GM19324 (cell line): ENCODE data around the gene C20orf141.
"Not testable (repeated sequence)": the region's sequence is repeated elsewhere in the genome, so short reads cannot be mapped to it uniquely, and the experiment has no call there.

Experiments used
- ATAC-seq: cut with Tn5 transposase; IDR thresholded peaks from one replicate; pipeline ENCODE4 v1.9.1; 2021; ENCODE audit warnings: mild to moderate bottlenecking, moderate library complexity; ENCODE audit not compliant: unreplicated experiment, low FRiP score

Gene C20orf141

DNA sequence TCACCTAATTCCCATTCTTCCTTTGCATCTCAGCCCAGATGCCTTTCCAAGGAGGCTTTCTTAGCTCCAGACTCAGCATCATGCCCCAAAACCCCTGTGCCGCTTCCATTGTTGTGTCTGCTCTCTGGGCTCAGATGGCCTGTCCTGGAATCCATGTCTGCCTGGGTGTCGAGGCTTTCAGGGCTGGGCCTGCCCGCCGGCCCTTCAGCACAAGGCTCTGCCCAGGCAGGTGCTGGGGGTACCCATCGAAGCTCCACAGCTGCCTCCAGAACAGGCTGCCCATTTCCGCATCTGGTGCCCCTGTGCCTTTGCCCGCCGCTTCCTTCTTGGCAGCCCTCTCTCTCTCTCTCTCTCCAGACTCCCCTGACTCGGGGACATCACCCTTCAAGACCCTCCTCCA, 15.5 kb upstream of the C20orf141 start:
- no peak for ATAC-seq

DNA sequence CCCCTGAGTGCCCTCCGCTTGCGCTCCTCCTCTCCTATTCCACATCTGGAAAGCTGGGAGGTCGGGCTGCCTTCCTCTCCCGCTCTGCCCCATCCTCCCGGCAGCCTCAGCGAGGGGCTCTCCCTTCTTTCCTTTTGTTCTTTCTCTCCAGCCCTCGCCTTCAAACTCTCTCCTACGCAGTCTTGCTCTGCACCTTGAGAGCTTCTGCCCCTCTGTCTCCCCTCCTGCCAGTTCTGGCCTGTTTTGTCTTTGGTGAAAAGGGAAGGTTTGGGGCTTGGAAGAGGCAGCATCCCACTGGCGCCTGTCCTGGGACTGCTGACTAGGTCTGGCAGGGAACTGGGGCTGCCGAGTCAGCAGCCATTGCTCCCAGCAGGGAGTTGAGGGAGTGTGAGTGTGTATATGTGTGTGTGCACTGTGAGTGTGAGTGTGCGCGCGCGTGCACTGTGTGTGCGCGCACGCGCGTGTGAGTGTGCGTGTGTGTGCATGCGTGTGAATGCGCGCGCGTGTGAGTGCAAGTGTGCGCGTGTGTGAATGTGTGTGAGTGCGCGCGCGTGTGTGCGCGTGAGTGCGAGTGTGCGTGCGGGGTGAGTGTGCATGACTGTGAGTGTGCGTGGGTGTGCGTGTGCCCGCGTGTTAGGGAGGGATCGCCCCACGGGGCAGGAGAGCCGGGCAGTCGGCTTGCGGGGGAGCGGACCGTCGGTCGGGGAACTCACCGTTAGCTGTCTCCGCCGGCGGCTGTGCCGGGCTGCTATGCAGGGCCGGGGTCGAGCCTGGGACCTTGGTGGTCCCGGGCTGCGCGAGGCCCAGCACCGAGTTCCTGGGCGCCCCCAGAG, 14.9 kb upstream of the C20orf141 start:
- peak; percentile 21 for ATAC-seq

DNA sequence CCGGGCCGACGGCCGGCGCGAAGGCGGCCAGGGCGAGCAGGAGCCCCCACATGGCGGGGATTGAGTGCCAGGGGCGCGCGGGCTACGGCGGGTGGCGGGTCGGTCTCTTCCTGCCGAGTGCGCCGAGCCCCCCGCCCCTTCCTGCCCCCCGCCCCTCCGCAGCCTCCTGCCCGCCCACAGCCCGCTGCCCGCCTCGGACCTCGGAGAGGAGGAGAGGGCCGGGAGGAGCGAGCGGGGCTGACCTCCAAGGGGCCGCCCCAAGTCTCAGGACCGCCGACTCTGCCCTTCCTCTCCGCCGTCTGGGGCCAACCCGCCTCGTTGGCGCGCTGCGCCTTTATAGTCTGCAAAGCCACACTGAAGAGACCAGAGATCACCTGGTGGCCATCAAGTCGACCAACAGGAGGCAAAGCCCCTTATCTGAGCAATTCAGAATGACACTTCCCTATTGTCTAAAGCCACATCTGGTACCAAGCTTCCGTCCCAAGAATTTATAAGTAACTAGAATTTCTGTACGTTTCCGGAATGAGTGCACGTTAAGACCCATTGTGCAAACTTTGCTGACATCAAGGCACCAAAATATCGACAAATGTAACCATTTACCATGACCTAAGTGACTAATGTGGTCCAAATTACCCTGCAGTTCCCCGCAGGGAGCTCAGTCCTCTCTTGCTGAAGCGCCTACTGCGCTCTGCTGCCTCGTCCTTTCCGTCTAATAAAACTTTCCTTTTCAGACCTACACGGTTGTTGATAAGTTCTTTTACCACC, 14.1 kb upstream of the C20orf141 start, which contains the start of gene CPXM1:
TSS of gene CPXM1 (minus strand) at position 107 of the 765 bp plus-strand sequence. CDS start at position 52, 55 bp downstream.
- ATAC-seq = peak; percentile 42

DNA sequence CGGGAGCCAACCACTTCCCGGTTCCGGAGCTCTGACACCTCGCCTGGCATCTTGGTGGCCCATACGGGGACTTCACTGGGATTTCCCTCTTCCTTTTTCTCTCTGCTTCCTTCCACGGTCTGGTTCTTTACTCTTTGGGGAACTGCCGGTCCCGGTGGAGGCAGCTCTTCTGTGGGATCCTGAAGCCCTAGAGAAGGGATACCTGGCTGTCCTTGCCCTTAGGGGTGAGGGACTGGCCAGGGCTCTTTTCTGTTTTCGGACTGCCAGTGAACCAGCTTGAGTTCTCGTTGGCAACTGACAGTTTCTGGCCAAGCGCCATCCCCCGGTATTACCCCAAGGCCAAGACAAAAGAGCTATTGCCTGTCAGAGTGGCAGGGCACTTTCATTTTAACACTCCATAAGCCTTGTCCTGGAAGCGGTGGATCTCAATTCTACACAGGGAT, 13.5 kb upstream of the C20orf141 start:
- no peak for ATAC-seq

DNA sequence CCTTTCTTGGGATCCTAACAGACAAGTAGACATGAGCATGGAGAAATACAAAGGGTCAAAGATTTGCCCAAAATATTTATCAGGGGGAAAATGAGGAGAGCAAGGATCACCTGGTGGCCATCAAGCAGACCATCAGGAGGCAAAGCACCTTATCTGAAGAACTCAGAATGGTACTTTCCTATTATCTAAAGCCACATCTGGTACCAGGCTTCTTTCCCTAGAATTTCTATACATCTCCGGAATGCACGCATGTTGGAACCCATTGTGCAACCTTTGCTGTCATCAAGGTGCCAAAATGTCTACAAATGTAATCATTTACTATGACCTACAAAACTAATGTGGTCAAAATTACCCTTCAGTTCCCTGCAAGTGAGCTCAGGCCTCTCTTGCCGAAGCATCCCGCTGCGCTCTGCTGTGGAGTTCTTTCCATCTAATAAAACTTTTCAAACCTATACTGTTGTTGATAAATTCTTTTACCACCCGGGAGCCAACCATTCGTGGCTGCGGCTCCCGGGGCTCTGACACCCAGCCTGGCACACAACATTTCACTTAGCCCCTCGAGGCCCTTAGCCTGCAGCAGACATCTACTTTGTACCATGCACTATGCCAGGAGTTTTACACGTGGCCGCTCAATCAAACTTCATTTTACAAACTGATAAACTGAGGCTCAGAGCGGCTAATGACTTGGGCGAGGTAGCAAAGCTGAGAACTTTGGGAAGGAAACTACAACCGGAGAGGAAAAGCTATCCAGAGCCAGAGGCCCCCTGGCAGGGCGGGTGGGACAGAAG, 10.6 kb upstream of the C20orf141 start:
- ATAC-seq = no peak

DNA sequence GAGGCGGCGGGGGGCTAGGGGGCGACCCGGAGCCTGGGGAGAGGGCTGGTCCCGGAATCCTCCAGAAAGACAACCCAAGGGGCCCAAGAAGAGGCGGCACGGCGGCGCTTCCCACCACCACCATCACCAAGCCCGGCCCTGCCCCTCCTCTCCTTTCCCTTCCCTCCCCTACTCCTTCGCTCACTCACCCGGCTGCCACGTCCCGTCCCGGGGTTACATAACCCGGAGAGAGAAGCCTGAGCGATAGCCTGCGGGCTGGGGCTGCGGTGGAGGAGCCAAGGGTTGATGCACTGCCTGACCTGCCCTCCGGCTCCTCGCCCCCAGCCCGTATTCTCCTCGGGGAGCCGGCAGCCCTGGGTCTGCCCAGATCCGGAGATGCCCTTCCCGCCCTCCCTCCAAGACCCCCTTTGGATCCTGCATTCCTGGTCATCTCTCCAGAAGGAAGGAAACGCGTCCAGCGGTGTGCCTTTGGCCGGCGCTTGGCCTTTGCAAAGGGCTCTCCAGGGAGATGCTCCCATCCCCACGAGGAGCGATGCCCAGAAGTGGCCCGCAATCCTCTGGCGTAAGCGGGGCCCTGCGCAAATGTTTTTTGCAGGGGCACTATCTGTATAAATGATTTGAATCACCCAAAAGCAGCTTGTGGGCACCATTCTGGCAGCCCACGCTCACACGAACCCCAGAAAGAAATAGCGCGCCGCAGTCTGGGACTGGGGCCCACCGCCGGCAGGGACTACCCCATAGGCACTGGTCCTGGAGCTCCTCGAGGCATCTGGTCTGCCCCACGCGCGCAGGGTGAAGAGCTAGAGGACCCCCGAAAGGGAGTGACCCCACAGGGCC, 9.7 kb upstream of the C20orf141 start:
- ATAC-seq = no peak

DNA sequence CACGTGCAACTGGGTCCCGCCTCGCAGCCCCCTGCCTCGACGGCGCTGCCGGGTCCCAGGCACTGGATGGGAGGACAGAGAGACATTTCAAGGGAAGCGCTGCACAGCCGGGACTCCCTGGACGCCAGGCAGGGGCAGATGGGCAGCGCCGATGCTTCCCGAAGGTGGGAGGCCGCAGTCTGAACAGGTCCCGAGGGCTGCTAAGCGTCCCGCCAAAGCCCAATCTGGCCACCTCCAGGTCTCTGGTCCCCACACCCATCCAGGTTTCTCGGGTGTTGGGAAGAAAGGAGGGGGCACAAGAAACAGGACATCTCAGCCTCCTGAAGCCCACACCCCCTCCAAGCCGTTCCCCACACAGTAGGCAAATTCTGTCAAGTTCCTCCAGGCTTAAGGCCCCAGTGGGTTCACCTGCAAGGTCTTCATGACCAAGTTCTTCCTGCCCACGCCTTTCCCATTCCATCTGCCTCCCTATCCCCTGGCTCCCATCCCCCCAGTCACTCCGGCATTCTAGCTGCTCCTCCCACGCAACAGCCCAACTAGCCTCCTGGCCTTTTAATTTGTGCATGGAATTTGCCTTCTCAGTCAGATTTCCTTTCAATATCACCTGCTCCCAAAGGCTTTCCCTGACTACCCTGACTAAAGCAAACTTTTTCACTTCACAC, 9.0 kb upstream of the C20orf141 start:
- no peak for ATAC-seq

DNA sequence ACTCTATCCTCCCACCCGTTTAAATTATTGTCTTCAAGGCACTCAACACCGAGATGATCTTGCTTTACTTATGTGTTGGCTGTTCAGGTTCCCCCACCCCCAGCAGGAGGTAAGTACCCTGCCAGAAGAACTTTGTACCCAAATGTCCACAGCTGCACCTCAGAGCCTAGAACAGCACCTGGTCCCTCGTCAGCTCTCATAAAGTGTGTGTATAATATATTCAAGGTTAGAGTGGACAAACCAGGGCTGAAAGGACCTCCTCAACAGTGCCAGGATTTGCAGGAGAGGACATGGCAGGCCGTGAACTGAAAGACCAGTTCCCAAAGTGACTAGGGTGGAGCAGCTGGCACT, 8.5 kb upstream of the C20orf141 start:
- no peak for ATAC-seq

DNA sequence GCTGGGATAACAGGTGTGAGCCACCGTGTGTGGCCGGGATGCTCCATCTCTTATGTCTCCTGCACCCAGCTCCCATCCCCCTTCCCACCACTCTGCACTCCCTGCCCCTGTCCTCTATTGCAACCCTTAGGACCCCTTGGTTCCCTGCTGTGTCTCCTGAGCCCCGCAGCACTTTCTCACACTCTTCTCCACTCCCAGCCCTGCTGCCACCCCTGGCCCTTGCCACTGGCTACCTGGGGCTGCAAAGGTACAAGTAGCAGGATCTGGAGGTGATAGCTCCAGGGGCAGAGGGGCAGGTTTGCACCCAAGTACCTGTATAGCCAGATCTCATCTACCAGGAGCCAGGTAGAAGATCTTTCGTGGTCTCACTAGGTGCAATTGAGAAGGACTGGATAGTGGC, 7.8 kb upstream of the C20orf141 start:
- ATAC-seq = no peak

DNA sequence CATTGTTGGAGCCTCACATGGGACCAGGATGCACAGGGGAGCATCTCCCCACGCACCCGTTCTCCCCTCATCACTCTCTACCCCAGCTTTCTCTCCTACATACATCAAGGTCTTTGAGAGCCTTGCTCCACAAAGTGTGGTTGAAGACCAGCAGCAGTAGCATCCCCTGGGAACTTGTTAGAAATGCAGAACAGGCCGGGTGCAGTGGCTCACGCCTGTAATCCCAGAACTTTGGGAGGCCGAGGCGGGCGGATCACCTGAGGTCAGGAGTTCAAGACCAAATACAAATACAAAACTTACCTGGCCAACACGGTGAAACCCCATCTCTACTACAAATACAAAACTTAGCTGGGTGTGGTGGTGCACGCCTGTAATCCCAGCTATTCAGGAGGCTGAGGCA, 6.9 kb upstream of the C20orf141 start:
- not testable (repeated sequence) for ATAC-seq

DNA sequence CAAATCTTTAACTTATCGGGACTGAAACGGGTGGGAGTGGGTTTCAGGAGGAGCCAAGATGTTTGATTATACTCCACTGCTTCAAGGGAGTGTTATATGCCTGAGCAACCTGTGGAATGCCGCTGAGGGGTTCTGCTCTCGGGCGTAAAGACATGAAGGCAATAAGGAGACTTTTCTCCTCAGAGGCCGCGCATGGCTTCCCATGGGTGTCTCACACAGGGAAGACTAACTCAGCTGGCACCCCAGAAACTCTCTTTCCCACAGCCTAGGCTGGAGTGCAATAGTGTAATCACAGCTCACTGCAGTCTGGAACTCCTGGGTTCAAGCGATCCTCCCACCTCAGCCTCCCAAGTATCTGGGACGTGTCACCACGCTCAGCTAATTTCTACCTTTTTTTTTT, 5.1 kb upstream of the C20orf141 start:
- ATAC-seq = no peak

DNA sequence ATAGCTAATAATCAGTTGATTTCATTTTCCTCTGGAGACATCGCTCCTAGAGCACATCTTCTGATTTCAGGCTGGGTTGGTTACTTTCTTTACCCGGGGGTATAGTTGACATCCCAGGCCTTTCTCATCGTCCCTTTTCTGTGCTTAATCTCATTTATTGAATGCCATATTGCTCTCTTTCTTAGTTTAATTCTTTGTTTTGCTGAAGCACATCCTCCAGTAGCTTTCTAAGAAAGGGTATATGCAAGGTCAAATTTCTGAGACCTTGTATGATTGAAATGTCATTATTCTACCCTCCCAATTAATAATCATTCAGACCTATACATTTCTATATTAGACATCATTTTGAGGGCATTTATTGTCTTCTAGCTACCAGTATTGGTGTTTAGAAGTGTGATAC, 2.6 kb upstream of the C20orf141 start:
- no peak for ATAC-seq

DNA sequence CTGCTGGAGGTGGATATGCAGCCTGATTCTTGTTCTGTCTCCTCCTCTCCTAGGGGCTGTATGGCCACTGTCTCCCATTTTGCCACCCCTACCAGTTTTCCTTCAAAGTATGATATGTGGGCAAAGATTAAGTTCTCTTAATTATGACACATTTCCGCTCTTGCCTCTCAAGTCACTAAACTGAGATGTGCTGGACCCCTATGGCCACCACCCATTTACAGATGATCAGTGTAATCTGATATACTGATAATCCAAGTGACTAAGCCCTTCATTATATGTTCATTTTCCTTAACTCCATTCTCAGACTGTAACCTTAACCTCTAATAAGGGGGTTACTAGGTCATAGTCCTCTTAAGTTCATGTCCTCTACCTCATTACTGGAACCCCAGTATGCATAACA, 711 bp upstream of the C20orf141 start:
- no peak for ATAC-seq

DNA sequence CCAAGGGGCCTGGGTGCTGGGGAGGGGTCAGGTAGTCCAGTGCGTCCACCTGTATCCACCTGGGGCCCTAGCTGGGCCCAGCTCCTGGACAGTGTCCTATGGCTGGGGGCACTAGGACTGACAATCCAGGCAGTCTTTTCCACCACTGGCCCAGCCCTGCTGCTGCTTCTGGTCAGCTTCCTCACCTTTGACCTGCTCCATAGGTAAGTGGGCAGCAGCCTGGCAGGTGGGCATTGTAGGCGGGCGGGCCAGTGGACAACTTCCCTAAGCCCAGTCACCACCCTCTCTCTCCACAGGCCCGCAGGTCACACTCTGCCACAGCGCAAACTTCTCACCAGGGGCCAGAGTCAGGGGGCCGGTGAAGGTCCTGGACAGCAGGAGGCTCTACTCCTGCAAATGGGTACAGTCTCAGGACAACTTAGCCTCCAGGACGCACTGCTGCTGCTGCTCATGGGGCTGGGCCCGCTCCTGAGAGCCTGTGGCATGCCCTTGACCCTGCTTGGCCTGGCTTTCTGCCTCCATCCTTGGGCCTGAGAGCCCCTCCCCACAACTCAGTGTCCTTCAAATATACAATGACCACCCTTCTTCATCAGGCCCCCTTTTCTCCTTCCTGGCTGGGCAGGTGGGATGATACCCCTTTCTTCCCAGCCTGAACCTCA, 584 bp downstream of the C20orf141 start:
- no peak for ATAC-seq

DNA sequence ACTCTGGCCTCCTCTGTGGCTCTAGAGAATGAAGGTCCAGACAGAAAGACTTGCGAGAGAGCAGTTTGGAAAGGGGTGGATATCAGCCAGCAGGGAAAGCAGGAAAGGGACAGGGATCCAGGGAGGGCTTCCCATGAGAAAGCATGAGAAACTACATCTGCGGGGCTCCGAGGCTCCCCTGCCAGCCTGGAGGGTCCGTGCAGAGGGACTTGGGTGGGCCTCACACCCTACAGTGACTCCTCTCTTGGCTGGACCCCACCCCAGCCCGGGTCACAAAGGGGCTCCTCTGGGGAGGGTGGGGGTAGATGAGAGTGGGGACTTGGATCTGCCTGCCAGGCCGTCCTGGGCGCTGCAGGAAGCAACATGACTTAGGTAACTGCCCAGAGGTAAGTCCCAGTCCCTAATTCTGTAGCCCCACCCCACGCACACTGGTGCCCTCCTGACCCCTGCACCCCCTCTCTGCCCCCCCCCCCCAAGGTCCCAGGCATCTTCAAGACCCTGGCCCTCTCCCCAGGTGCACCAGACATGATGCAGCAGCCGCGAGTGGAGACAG, 1.3 kb downstream of the C20orf141 start, which contains the start of gene TMEM239:
TSS of gene TMEM239 (plus strand) at position 335 of the 553 bp plus-strand sequence. CDS start at position 526, 191 bp downstream.
- no peak for ATAC-seq

DNA sequence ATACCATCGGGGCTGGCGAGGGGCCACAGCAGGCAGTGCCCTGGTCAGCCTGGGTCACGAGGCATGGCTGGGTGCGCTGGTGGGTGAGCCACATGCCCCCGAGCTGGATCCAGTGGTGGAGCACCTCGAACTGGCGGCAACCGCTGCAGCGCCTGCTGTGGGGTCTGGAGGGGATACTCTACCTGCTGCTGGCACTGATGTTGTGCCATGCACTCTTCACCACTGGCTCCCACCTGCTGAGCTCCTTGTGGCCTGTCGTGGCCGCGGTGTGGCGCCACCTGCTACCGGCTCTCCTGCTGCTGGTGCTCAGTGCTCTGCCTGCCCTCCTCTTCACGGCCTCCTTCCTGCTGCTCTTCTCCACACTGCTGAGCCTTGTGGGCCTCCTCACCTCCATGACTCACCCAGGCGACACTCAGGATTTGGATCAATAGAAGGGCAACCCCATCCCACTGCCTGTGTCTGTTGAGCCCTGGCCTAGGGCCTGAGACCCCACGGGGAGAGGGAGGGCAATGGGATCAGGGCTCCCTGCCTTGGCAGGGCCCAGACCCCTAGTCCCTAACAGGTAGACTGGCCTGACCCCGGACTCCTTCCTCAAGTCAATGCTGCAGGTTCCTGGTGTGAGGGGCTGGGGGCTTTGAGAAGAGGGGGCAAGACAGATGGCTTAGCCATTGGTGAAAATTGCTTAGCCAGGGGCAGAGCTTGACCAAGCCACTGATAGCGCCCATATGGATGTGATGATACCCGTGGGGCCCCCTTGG, 2.0 kb downstream of the C20orf141 start:
- ATAC-seq = no peak

DNA sequence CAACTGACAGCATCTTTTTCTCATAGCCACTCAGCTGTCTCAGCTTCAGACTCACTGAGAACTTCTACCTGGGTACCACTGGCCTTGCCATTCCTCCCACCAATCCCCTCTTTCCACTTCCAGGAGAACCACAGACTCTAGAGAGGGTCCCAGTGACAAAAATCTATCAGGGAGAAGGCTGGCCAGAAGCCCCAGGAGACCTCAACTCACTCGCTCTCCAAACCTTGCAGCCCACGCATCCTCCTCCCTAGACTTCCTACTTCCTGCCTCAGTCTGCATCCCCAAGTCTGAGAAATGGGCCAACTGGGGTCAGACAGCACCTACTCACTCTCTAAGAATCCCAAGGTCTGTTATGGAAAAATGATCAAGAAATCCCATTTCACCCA, 2.5 kb downstream of the C20orf141 start:
- no peak for ATAC-seq
